Measurements from ENCODE around the gene VANGL1.
"Not testable (repeated sequence)": the region's sequence is repeated elsewhere in the genome, so short reads cannot be mapped to it uniquely, and the experiment has no call there.

DNA sequence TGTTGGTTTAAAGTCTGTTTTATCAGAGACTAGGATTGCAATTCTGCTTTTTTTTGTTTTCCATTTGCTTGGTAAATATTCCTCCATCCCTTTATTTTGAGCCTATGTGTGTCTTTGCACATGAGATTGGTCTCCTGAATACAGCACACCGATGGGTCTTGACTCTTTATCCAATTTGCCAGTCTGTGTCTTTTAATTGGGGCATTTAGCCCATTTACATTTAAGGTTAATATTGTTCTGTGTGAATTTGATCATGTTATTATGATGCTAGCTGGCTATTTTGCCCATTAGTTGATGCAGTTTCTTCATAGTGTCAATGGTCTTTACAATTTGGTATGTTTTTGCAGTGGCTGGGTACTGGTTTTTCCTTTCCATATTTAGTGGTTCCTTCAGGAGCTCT is 4.5 kb upstream of the VANGL1 start:
- TF ChIP-seq EZH2 (IDR thresholded peaks at IDR 0.05; ENCODE audit: borderline replicate concordance, low read length): not testable (repeated sequence)
- TF ChIP-seq, protein P1, sequence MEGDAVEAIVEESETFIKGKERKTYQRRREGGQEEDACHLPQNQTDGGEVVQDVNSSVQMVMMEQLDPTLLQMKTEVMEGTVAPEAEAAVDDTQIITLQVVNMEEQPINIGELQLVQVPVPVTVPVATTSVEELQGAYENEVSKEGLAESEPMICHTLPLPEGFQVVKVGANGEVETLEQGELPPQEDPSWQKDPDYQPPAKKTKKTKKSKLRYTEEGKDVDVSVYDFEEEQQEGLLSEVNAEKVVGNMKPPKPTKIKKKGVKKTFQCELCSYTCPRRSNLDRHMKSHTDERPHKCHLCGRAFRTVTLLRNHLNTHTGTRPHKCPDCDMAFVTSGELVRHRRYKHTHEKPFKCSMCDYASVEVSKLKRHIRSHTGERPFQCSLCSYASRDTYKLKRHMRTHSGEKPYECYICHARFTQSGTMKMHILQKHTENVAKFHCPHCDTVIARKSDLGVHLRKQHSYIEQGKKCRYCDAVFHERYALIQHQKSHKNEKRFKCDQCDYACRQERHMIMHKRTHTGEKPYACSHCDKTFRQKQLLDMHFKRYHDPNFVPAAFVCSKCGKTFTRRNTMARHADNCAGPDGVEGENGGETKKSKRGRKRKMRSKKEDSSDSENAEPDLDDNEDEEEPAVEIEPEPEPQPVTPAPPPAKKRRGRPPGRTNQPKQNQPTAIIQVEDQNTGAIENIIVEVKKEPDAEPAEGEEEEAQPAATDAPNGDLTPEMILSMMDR (conservative IDR thresholded peaks at IDR 0.05 in 1 of 2, IDR thresholded peaks at IDR 0.05 in 1 of 2; ENCODE audit: extremely low read depth in 1 of 2, insufficient read depth in 1 of 2, low read depth in 1 of 2, low read length in 2 of 2): not testable (repeated sequence)
